Neural progenitor cell (in vitro differentiated cells): ENCODE measurements around the gene CYP4F2.

Experiments used
- CTCF ChIP-seq: fragments of 200-600 bp; sonication (generic); IDR thresholded peaks from 2 replicates; pipeline ENCODE4 v1.5.1; 2017; ENCODE audit warnings: antibody characterized with exemption, mild to moderate bottlenecking
- EZH2 ChIP-seq: fragments of 200-600 bp; sonication (generic); IDR thresholded peaks from 2 replicates; pipeline ENCODE4 v1.6.1; 2017; ENCODE audit warnings: antibody characterized with exemption, mild to moderate bottlenecking, moderate library complexity
- EZH2phosphoT487 ChIP-seq: fragments of 200-600 bp; sonication (generic); IDR thresholded peaks from 2 replicates; pipeline ENCODE4 v1.6.1; 2017; ENCODE audit warnings: antibody characterized with exemption

DNA sequence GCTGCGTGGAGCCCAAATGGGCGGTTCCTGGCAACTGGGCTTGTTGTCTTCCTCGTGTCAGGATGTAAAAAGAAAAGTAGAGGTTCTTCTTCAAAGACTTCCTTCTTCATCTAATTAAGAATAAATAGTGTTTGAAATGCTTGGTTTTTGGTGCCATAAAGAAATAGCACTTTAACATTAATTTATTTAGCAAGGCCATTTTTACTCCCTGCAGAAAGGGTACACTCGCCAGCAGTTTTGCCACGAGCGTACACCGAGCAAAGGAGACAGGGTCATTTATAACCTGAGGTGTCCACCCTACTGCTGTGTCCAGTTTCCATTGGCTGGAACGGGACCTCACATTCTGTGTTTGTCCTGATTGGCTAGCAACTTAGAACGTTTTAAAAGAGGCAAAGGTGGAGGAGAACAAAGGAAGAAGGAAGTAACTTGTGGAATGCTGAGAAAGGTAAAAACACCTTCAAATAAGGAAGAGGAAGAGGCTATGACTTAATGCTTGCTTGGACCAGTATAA is 60.6 kb downstream of the CYP4F2 start:
- TF ChIP-seq CTCF (no peak), EZH2 (no peak), EZH2phosphoT487 (no peak)
